SK-N-SH treated with all-trans-retinoic acid at 6 μM for 48 hours (cell line): ENCODE results near the gene SUSD6.

Source experiments
- ATAC-seq: fragments of 200-7000 bp; cut with Tn5 transposase; 3 replicates; pipeline ENCODE4 v1.9.1; 2020; ENCODE audit warnings: mild to moderate bottlenecking, moderate library complexity
- ARNTL ChIP-seq: fragments of 450-650 bp; formaldehyde crosslinking; IDR thresholded peaks from 2 replicates; pipeline ENCODE4 v1.5.0; 2020; ENCODE audit warnings: low read depth, mild to moderate bottlenecking, moderate library complexity, borderline replicate concordance
- BACH2 ChIP-seq: fragments of 250-450 bp; sonication (Bioruptor Pico); IDR thresholded peaks from 2 replicates; pipeline ENCODE4 v1.9.0; 2021; ENCODE audit warnings: mild to moderate bottlenecking, borderline replicate concordance
- CSDC2 ChIP-seq: fragments of 250-450 bp; sonication (Bioruptor Pico); IDR thresholded peaks from 2 replicates; pipeline ENCODE4 v1.5.0; 2020; ENCODE audit warnings: mild to moderate bottlenecking, moderate library complexity
- CSRNP3 ChIP-seq: fragments of 250-450 bp; sonication (Bioruptor Pico); IDR thresholded peaks from 2 replicates; pipeline ENCODE4 v1.5.1; 2021; ENCODE audit warnings: mild to moderate bottlenecking, moderate library complexity
- ESRRG ChIP-seq: fragments of 250-450 bp; sonication (Bioruptor Pico); IDR thresholded peaks from 2 replicates; pipeline ENCODE4 v1.6.1; 2021; ENCODE audit warnings: mild to moderate bottlenecking
- GLIS3 ChIP-seq: fragments of 250-450 bp; sonication (Bioruptor Pico); IDR thresholded peaks from 2 replicates; pipeline ENCODE4 v1.5.0; 2020; ENCODE audit warnings: mild to moderate bottlenecking, moderate library complexity
- ISL1 ChIP-seq: fragments of 250-450 bp; sonication (Bioruptor Pico); IDR thresholded peaks from 2 replicates; pipeline ENCODE4 v2.1.2; 2022; ENCODE audit warnings: mild to moderate bottlenecking, moderate library complexity
- OSR1 ChIP-seq: fragments of 250-450 bp; sonication (Bioruptor Pico); IDR thresholded peaks from 2 replicates; pipeline ENCODE4 v1.8.0; 2022; ENCODE audit warnings: moderate library complexity, mild to moderate bottlenecking, inconsistent platforms
- PATZ1 ChIP-seq: fragments of 250-450 bp; sonication (Bioruptor Pico); IDR thresholded peaks from 2 replicates; pipeline ENCODE4 v1.8.0; 2020; ENCODE audit warnings: mild to moderate bottlenecking, moderate library complexity, borderline replicate concordance
- PPARA ChIP-seq: fragments of 250-450 bp; sonication (Bioruptor Pico); IDR thresholded peaks from 2 replicates; pipeline ENCODE4 v1.5.0; 2020; ENCODE audit warnings: mild to moderate bottlenecking, borderline replicate concordance
- RARB ChIP-seq: fragments of 250-450 bp; sonication (Bioruptor Pico); IDR thresholded peaks from 2 replicates; pipeline ENCODE4 v1.8.0; 2021; ENCODE audit warnings: mild to moderate bottlenecking, moderate library complexity
- SNAI2 ChIP-seq: fragments of 250-450 bp; sonication (Bioruptor Pico); IDR thresholded peaks from 2 replicates; pipeline ENCODE4 v1.5.0; 2020; ENCODE audit warnings: mild to moderate bottlenecking, moderate library complexity
- TCF4 ChIP-seq: fragments of 250-450 bp; sonication (Bioruptor Pico); IDR thresholded peaks from 2 replicates; pipeline ENCODE4 v1.8.0; 2021; ENCODE audit warnings: mild to moderate bottlenecking, moderate library complexity, borderline replicate concordance
- TOX ChIP-seq: fragments of 250-450 bp; sonication (Bioruptor Pico); IDR thresholded peaks from 2 replicates; pipeline ENCODE4 v1.8.0; 2021; ENCODE audit warnings: mild to moderate bottlenecking, moderate library complexity, borderline replicate concordance
- ZC3H10 ChIP-seq: fragments of 250-450 bp; sonication (Bioruptor Pico); IDR thresholded peaks from 2 replicates; pipeline ENCODE4 v1.5.1; 2021; ENCODE audit warnings: mild to moderate bottlenecking, moderate library complexity
- ZFP3 ChIP-seq: fragments of 250-450 bp; sonication (Bioruptor Pico); IDR thresholded peaks from 2 replicates; pipeline ENCODE4 v1.5.0; 2020; ENCODE audit warnings: mild to moderate bottlenecking, moderate library complexity
- ZFP30 ChIP-seq: fragments of 450-650 bp; formaldehyde crosslinking; IDR thresholded peaks from 2 replicates; pipeline ENCODE4 v1.5.0; 2022; ENCODE audit warnings: mild to moderate bottlenecking, moderate library complexity
- ZNF565 ChIP-seq: fragments of 450-650 bp; formaldehyde crosslinking; conservative IDR thresholded peaks from 2 replicates; pipeline ENCODE4 v1.5.0; 2020; ENCODE audit warnings: low read depth, mild to moderate bottlenecking, moderate library complexity
- ZNF70 ChIP-seq: fragments of 450-650 bp; formaldehyde crosslinking; IDR thresholded peaks from 2 replicates; pipeline ENCODE4 v1.5.0; 2020; ENCODE audit warnings: mild to moderate bottlenecking, moderate library complexity
- TF ChIP-seq, protein P1 (sequence below): fragments of 250-450 bp; sonication (Bioruptor Pico); IDR thresholded peaks from 2 replicates; pipeline ENCODE4 v1.5.0; 2020; ENCODE audit warnings: mild to moderate bottlenecking, moderate library complexity
- TF ChIP-seq, protein P2 (sequence below): fragments of 250-450 bp; sonication (Bioruptor Pico); IDR thresholded peaks from 2 replicates; pipeline ENCODE4 v1.5.1; 2020; ENCODE audit warnings: low read depth, mild to moderate bottlenecking, moderate library complexity

Gene SUSD6

DNA sequence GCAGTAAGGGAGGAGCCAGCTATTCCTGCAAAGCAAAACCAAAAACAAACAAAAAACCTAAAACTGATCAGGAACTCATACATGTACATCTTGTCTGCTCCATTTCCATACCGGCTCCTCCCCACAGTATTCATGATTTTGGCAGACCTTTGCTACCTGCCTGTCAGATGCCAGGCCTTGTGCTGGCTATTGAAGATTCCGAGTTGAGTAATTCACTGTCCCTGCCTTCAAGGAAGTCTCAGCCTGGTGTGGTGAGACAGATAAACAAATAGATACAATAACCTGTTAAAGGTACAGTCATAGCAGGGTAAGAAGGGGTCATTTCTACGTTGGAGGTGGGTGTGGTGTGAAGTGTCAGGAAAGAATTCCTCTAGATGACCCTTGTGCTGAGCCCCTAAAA lies 42.7 kb downstream of the SUSD6 start:
- ATAC-seq, result no peak
- TF ChIP-seq PPARA (CRISPR knock-in tag) (no peak), ZFP30 (no peak), GLIS3 (CRISPR knock-in tag) (no peak), BACH2 (CRISPR knock-in tag) (no peak), CSDC2 (CRISPR knock-in tag) (no peak), ZNF565 (CRISPR knock-in tag) (no peak), ARNTL (CRISPR knock-in tag) (no peak), ZNF70 (CRISPR knock-in tag) (no peak), RARB (no peak)

- no peak for ATAC-seq
- TF ChIP-seq BACH2 (CRISPR knock-in tag), result no peak
- no peak for TF ChIP-seq TOX
- no peak for TF ChIP-seq ARNTL (CRISPR knock-in tag)
- no peak for TF ChIP-seq RARB
- TF ChIP-seq CSRNP3 (CRISPR knock-in tag), result no peak
- no peak for TF ChIP-seq ZFP3 (CRISPR knock-in tag)
- TF ChIP-seq ZNF70 (CRISPR knock-in tag), result no peak
- TF ChIP-seq, protein P1, sequence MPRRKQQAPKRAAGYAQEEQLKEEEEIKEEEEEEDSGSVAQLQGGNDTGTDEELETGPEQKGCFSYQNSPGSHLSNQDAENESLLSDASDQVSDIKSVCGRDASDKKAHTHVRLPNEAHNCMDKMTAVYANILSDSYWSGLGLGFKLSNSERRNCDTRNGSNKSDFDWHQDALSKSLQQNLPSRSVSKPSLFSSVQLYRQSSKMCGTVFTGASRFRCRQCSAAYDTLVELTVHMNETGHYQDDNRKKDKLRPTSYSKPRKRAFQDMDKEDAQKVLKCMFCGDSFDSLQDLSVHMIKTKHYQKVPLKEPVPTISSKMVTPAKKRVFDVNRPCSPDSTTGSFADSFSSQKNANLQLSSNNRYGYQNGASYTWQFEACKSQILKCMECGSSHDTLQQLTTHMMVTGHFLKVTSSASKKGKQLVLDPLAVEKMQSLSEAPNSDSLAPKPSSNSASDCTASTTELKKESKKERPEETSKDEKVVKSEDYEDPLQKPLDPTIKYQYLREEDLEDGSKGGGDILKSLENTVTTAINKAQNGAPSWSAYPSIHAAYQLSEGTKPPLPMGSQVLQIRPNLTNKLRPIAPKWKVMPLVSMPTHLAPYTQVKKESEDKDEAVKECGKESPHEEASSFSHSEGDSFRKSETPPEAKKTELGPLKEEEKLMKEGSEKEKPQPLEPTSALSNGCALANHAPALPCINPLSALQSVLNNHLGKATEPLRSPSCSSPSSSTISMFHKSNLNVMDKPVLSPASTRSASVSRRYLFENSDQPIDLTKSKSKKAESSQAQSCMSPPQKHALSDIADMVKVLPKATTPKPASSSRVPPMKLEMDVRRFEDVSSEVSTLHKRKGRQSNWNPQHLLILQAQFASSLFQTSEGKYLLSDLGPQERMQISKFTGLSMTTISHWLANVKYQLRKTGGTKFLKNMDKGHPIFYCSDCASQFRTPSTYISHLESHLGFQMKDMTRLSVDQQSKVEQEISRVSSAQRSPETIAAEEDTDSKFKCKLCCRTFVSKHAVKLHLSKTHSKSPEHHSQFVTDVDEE (CRISPR knock-in tag), result no peak
- TF ChIP-seq ISL1 (CRISPR knock-in tag), result no peak
- TF ChIP-seq ZFP30, result no peak
- no peak for TF ChIP-seq SNAI2
- TF ChIP-seq, all 23 proteins: peak for 0
These were observed 46.6 kb downstream of the SUSD6 start for GRCh38 chr14:69657950-69658355.

DNA sequence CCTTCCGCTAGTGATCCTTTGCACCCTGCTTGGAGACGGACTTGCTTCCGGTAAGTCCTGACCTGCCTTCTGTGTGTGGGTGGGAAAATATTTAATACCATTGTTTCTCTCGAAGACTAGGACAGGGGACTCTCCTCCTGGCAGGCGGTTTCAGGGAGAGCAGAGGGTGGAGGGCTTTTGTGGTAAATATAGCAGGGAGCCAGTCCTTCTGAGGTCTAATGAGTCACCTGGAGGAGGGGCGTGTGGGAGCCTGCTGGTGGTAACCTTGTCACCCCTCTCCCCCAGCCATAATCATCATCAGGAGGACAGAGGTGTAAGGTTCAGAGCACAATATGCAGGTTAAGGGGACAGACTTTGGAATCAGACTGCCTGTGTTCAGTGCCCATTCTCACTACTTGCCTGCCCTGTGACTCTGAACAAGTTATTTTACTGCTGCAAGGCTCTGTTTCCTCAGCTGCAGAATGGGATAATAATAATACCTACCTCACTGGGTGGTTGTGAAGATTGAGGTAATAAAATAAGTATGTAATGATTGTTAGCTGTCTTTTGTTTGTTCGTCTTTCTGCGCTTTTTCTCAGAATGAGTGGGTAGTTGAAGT lies 47.4 kb downstream of the SUSD6 start:
- ATAC-seq, result no peak
- no peak for TF ChIP-seq PPARA (CRISPR knock-in tag)
- no peak for TF ChIP-seq ARNTL (CRISPR knock-in tag)
- TF ChIP-seq ESRRG (CRISPR knock-in tag), result no peak
- TF ChIP-seq RARB, result no peak
- TF ChIP-seq OSR1, result no peak
- TF ChIP-seq TOX, result no peak
- no peak for TF ChIP-seq PATZ1 (CRISPR knock-in tag)
- TF ChIP-seq, protein P1 (CRISPR knock-in tag), result no peak
- TF ChIP-seq TCF4 (CRISPR knock-in tag), result no peak
- TF ChIP-seq ISL1 (CRISPR knock-in tag), result no peak
- no peak for TF ChIP-seq CSDC2 (CRISPR knock-in tag)
- no peak for TF ChIP-seq ZFP30
- TF ChIP-seq ZNF565 (CRISPR knock-in tag), result no peak
- TF ChIP-seq ZC3H10 (CRISPR knock-in tag), result no peak
- TF ChIP-seq CSRNP3 (CRISPR knock-in tag), result no peak
- TF ChIP-seq, protein P2, sequence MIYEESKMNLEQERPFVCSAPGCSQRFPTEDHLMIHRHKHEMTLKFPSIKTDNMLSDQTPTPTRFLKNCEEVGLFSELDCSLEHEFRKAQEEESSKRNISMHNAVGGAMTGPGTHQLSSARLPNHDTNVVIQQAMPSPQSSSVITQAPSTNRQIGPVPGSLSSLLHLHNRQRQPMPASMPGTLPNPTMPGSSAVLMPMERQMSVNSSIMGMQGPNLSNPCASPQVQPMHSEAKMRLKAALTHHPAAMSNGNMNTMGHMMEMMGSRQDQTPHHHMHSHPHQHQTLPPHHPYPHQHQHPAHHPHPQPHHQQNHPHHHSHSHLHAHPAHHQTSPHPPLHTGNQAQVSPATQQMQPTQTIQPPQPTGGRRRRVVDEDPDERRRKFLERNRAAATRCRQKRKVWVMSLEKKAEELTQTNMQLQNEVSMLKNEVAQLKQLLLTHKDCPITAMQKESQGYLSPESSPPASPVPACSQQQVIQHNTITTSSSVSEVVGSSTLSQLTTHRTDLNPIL (CRISPR knock-in tag), result no peak
- TF ChIP-seq ZFP3 (CRISPR knock-in tag), result no peak
- no peak for TF ChIP-seq GLIS3 (CRISPR knock-in tag)
